HG02798 (cell line): ENCODE results near the gene SLC5A2.
A peak's percentile ranks its signal among the peaks of the same experiment; 100 is the strongest.
"Not testable (repeated sequence)": the region's sequence is repeated elsewhere in the genome, so short reads cannot be mapped to it uniquely, and the experiment has no call there.

Experiments used
- ATAC-seq: cut with Tn5 transposase; IDR thresholded peaks from one replicate; pipeline ENCODE4 v1.9.1; 2021; ENCODE audit warnings: mild to moderate bottlenecking; ENCODE audit not compliant: unreplicated experiment, poor library complexity

SLC5A2 gene

DNA sequence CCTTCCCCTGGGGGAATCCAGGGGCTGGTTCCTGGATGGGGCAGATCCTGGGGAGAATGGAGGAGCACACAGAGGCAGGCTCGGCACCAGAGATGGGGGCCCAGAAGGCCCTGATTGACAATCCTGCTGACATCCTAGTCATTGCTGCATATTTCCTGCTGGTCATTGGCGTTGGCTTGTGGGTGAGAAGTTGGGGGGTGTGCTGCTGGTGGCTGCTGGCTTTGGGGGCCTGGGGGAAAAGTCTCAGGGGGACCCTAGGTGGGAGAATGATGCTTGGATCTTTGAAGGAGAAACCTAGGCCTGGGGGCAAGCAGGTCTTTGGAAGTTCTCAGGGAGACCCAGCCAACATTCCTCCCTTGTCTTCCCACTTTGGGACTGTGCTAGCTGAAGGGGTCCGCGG lies at the start of gene SLC5A2:
TSS of gene SLC5A2 (plus strand) at position 43 of the 400 bp plus-strand sequence. CDS start at position 57, 14 bp downstream.
- ATAC-seq = no peak

DNA sequence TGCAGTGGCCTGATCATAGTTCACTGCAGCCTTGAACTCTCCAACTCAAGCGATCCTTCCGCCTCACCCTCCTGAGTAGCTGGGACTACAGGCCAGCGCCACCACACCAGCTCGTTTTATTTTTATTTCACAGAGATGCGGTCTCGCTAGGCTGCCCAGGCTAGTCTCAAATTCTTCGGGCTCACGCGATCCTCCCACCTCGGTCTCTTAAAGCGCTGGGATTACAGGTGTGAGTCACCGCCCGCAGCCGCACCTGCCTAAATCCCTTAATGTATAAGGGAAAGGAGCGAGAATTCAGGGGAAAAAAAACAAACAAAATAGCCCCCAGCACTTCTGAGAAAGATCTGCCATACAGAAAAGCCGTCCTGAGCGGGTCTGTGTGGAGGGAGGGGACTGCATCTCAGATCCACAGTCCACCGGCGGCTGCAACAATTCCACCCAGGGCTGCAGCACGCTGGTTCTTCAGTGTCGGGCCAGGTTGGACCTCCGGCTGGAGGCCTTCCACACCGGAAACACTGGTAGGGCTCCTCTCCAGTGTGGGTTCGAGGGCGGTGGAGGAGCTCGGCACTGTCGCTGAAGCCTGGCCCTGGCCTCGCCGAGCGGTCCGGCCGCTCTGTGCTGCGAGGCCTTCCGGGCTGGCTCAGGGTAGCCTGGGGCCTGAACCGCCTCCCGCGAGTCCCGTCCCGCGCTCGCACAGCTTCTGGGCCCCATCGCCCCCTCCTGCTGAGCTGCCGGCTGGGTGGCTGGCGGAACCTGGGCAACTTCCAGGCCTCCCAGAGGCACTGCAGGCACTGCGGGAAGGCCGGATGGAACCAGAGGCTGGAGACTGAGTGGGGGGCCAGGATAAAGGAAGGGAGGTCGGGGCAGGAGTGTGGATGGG lies 47.3 kb upstream of the SLC5A2 start:
- ATAC-seq = no peak

DNA sequence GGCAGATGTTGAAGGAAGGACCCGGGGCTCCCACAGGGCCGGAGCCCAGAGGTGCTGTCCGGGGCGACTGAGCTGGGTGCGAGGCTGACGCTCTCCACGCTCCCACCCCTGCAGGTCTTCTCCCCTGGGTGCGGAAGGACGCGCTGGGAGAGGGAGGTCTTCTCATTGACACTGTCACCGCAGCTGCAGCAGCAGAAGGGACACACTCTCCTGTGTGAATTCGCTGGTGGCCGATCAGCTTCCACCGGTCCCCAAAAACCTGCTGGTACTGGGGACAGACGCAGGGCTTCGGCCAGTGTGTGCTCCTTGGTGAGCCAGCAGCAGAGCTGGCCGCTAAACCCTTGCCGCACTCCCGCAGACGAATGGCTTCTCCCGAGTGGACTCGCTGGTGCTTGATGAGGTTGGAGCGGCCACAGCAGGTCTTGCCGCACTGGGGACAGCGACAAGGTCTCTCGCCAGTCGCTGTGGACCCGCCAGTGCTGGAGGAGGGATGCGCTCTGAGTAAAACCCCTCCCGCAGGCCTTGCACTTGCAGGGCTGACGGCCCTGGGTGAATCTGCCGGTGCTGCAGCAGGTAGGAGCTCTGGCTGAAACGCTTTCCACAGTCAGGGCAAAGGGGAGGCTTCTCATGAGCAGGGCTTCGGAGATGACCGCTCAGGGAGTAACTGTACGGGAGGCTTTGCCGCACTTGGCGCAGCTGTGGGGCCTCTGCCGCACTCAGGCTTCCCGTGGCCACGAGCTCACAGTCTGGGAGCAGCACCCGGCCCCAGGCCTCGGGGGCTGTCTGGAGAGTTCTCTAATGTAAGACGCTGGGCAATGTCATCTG lies 46.5 kb upstream of the SLC5A2 start:
- no peak for ATAC-seq

DNA sequence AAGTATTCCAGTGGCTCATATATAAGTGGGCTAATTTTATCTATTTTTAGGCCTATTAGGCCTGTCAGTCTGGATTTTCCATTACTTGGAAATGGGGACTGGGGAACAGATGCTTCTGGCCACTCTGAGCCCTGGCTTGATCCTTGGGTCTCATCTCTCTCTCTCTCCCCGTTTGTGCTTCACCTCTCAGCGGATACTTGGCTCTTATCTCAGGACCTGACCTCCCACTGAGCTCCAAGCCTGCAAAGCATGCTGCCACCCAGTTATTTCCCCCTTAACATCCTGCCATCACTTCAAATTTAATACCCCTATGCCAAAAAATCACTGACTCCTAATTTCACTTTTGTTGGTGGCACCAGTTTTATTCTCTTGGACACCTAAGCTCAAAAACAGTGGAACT lies 44.5 kb upstream of the SLC5A2 start:
- no peak for ATAC-seq

DNA sequence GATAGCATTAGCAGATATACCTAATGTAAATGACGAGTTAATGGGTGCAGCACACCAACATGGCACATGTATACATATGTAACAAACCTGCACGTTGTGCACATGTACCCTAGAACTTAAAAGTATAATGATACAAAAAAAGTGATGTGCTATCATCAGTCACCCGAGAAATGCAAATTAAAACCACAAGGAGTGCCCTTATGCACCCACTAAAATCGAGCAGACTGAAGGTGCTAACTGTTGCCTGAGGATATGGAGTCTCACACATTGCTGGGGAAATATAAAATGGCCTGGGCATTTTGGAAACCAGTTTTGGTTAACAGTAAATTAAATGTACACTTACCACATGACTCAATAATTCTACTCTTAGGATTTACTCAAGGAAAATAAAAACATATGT lies 43.9 kb upstream of the SLC5A2 start:
- ATAC-seq = not testable (repeated sequence)

DNA sequence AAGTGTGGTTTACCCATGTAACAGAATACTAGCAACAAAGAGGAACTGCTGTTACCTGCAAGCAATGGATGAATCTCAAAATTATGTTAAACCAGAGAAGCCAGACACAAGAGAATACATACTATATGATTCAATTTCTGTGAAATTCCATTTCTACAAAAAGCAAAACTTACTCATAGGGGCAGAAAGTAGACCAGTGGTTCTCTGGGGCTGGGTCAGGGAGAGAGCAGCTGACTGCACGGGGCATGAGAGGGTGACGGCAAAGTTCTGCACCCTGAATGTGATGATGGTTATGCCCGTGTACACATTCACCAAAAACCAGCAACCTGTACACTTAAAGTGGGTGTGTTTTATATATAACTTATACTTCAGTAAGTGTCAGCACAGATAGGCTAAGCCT lies 43.4 kb upstream of the SLC5A2 start:
- ATAC-seq = no peak

DNA sequence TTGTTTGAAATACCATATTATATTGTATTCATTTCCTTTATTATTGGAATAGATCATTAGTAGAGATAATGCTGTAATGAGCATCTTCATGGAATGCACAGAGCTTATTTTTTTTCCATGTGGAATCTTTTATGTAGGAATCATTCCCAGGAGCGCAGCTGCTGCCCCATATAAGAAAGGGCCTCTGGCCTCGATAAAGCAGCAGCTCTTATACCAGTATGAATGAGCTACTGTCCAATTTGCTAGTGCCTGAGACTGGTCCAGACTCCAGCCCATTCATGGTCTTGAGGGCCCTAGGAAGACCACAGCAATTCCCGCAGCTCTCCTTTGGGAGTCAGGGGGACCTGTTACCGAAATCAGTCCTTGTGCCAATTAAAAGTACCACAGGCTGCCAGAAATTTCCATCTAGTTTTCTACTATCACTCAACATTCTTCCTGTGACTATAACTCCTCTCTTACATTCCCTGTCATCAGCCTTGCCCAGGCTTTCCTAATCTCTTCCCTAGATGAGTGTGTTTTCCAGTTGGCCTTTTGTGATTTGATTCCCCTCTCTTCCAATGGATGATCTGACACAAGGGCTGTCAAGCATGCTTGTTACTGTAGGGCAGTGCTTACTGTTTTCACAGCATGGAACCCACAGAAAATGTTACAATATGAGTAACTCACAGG lies 42.3 kb upstream of the SLC5A2 start:
- no peak for ATAC-seq

DNA sequence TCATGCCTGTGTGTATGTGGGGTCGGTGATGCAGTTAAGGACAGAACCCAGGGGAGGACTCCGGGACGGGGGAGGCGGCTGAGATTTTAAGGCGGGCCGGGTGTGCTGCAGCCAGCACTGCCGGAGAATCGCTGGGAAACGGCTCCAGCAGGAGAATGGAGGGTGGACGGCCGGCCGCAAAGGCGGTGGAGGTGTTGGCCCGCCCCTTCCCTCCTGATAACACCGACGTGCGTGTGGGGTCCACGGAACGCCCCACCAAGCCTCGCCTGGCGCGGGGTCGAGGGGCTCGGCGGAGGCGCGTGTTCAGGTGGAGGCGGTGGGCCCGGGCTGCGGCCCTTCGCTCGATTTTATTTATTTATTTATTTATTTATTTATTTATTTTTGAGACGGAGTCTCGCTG lies 41.0 kb upstream of the SLC5A2 start:
- ATAC-seq = no peak

DNA sequence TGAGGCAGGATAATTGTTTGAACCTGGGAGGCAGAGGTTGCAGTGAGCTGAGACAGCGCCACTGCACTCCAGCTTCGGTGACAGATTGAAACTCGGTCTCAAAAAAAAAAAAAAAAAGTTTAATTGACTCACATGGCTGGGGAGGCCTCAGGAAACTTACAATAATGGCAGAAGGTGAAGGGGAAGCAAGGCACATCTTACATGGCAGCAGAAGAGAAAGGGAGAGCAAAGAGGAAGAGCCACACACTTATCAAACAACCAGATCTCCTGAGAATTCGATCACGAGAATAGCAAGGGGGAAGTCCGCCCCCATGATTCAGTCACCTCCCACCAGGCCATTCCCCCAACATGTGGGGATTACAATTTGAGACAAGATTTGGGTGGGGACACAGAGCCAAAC lies 37.0 kb upstream of the SLC5A2 start:
- ATAC-seq = not testable (repeated sequence)

DNA sequence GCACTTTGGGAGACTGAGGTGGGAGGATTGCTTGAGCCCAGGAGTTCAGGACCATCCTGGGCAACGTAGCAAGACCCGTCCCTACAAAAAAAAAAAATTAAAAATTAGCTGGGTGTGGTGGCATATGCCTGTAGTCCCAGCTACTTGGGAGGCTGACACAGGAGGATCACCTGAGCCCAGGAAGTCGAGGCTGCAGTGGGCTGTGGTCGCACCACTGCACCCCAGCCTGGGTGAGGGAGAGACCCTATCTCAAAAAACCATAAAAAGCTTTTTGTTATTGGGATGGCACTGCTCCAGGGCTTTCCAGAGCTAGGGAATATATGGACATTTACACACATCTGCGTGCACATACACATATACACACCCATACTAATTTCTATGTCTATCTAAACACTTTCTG lies 31.7 kb upstream of the SLC5A2 start:
- ATAC-seq = no peak

DNA sequence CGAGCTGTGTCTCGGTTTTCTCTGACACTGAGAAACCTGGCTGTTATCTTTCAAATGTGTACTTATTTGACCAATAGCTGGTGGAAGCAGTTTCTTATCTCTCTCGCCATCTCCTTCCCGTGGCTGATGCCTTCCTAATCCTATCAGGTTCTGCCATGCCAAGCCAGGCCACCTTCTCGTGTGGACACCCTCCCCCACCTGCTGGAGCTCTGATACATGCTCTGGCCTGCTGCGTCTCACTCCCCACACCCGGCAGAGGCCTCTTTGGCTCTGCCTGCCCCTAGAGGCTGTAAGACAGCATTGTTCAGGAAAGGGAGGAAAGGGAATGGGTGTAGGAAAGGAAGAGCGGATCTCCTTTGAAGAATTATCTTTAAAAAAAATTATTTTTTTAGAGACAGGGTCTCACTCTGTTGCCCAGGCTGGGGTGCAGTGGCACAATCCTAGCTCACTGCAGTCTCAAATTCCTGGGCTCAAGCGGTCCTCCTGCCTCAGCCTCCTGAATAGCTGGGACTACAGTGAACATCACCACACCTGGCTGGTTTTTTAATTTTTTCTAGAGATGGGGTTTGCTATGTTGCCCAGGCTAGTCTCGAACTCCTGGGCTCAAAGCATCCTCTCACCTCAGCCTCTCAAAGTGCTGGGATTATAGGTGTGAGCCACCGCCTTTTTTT lies 31.1 kb upstream of the SLC5A2 start:
- ATAC-seq = no peak

DNA sequence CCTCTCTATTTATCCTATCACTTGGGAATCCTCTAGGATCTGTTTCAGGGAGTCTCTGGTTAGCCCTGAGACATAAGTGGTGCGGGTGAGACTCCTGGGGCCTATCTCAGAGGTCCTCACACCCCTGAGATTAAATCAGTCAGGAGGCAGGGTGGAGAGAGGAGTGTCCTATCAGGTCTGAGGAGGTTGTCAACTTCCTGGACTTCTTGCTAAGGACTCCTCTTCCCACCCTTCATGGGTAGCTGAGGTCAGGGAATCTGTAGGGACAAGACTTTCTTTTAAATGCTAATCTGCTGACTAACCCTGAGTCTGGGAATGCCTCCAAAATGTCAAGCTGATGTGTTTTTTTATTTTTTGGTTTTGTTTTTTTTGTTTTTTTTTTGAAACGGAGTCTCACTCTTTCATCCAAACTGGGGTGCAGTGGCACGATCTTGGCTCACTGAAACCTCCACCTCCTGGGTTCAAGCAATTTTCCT lies 30.3 kb upstream of the SLC5A2 start:
- no peak for ATAC-seq

DNA sequence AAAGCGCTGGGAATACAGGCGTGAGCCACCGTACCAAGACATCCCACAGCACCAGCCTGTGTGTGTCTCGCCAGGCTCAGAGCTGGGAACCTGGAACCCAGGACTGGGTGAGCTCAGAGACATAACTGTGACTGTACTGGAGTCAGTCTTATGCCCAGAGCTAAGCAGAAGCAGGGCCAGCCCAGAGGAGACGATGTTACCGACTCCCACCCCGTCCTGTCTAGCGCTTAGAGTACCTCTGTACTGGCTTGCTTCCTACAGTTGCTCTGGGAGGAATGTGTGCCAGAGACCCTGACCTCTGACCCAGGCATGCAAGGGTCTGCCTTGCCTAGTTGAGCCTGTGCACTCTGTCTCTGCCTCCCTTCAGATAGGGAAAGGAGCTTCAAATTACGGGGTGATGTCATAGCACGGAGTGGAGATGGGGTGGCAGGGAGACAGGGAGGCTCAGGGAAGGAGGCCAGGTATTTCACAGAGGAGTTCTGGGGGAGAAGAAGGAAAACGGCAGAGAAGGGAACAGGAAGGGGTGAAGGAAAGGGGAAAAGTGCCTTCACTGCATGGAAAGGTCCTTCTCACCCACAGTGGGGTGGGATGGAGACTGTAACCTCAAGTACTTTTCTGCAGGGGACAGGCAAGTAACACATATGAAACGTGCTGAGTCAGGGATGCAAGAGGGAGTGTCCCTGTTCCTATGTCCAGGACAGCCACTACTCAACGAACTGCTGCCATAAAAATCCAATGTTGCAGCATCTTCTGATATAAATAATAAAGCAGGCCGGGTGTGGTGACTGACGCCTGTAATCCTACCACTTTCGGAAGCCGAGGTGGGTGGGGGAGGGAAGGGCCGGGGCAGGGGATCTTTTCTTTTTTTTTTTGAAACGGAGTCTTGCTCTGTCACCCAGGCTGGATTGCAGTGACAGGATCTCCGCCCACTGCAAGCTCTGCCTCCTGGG lies 29.4 kb upstream of the SLC5A2 start:
- ATAC-seq = no peak

DNA sequence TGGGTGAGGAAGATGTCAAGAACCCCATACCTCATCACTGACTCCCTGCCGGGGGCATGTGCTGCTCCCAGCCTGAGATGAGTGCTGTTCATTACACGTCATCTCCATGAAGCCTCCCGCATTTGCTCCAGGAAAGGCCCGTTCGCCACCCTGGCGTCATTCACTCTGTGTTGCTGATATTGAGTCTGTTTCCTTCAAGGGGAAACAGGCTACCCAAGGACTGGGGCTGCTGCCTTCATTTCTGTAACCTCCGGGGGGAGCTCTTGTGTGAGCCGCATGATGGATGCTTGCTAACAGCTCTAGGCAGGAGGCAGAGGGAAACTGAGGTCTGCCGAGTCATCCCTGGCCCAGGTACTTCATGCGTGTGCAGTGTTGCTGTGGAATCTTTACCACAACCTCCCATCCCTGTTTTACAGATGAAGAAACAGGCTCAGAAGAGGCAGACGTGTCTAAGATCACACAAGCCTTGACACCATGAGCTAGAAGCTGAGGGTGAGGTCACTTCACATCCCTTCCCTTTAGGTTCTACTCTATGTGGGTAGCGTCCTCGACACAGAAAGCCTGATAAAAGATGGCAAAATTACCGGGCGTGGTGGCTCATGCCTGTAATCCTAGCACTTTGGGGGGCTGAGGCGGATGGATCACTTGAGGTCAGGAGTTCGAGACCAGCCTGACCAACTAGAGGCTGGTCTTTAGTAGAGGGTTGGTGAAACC lies 27.2 kb upstream of the SLC5A2 start:
- no peak for ATAC-seq

DNA sequence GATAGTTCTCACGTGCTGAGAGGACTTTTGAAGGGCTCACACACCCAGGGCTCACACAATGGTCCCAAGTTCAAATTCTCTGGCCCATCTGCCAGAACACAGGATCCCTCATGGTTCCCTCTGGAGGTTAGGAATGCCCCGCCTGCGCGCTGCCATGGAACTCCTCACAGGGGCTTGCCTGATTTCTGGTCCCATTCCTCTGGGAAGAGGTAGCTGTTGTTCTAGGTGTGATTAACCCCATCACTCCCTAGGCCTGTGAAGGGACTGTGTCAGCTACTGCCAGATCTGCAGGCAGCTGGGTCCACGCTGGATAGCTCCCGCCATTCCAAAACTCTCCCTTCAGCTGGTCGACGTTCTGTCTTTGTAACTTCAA lies 25.9 kb upstream of the SLC5A2 start:
- no peak for ATAC-seq

DNA sequence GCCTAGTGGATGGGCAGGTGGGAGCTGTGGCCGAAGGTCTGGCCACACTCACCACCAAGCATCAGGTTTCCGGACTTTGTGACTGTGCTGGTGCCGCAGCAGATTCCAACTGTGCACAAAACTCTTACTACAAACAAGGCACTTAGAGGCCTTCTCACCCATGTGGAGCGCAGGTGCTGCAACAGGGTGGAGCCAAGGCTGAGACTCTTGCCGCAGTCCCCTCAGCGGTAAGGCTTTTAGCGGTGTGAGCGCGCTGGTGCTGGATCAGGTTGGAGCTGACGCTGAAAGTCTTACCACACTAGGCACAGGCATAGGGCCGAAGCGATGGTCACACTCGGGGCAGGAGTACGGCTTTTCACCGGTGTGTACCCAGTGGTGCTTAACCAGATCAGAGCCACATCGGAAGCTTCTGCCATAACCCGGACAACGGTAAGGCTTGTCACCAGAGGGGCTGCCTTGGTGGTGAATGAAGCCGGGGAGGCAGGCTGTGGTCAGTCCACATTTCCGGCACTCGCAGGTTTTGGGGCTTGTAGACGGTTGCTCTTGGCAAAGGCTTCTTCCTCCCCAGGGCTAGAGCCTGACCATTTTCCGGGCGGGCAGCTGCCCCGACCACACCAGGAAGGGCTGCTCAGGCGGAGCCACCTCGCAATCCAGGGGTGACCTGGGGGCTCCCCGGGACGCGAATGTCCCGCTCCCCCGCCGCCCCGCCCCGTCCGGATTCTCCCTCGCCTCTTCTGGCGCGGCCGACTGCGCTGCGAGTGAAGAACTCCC lies 24.7 kb upstream of the SLC5A2 start:
- peak; percentile 2 for ATAC-seq

DNA sequence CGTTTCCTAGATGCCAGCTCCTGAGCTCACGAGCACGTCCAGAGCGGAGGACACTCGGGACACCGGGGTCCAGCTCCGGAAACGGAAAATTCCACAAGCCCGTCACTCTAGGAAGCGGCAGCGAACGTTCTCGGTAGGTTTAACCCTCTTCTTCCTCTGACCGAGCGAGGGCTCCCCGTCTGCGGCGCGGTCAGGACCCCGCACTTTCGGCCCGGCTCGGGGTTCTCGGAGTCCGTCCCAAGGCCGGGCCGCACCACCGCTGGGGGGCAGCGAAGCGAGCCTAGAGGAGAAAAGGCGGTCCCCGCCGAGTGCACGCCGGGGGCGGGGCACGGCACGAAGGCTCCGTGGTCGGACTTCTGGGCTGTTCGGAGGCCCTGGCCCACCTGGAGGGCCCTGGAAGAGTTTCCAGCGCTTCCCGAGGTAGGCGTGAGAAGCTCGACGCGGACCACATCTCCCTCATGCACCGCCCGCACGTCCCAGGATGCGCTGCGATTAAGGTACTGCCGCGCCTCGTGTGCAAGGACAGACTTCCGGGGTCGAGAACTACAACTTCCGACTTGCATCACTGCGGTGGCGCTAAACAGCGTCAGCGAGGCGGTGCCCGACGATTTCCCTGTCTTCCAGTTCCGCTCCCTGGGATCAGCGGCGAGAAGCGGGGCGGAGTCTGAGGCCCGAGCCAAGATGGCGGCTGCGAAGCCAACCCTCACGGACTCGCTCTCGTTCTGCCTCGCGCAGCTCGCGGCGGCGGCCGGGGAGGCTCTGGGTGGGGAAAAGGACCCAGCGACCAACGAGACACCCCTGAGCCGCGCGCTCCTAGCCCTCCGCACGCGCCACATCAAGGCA lies 23.9 kb upstream of the SLC5A2 start, which contains the start of gene ARMC5:
TSS of gene ARMC5 (plus strand) at position 658 of the 843 bp plus-strand sequence. CDS start at position 682, 24 bp downstream.
- peak; percentile 78 for ATAC-seq
